ENCODE data around the gene CECR2.
"Not testable (repeated sequence)": the region's sequence is repeated elsewhere in the genome, so short reads cannot be mapped to it uniquely, and the experiment has no call there.

The CECR2 gene

DNA sequence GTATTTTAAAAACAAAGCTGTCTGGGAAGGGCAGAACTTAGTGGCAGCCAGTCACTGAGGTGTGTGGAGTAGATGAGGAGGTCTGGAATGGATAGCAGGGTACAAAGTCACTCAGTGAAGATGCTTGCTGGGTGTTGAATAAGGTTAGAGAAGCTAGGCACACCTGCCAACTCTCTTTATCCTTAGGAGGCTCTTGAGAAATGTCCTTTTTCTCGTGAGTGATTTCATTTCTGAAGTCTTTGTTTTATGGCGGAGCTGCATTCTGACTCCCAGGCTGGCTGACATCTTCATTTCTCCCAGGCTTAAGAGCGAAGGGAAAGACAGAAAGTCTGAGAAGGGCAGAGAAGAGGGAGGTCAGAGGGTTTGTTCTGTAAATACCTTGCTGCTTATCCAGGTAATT lies 31.0 kb downstream of the CECR2 start:
- in situ Hi-C loops (cut with MboI; ENCODE audit: low sequenced_read_pairs): loop anchor here (25.0 kb wide), 1 partner anchor 88 kb away; no protein-coding TSS in a partner anchor

DNA sequence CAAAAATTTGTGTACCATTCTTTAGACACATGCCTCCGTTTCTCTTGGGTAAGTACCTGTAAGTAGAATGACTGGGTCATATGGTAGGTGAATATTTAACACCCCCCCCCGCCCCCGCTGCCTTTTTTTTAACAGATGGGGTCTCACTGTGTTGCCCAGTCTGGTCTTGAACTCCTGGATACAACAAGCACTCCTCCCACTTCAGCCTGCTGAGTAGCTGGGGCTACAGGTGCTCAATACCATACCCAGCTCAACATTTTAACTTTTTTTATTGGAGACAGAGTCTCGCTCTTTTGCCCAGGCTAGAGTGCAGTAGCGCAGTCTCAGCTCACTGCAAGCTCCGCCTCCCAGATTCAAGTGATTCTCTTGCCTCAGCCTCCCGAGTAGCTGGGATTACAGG lies 32.5 kb downstream of the CECR2 start:
- in situ Hi-C loops (cut with MboI; ENCODE audit: low sequenced_read_pairs): loop anchor here (25.0 kb wide), 1 partner anchor 89 kb away; no protein-coding TSS in a partner anchor

DNA sequence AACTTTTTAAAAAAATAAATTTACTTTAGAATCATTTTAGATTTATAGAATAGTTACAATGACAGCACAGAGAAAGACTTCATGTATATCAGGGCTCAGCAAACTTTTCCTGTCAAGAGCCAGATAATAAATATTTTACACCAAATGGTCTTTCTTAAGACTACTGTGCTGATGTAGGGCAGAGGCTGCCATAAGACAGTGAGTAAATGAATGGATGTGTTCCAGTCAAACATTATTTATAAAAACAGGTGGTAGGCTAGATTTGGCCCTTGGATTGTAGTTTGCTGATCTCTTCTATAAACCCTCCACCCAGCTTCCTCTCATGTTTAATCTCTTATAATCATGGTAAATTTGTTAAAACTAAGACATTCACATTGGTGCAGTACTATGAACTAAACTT lies 33.0 kb downstream of the CECR2 start:
- in situ Hi-C loops (cut with MboI; ENCODE audit: low sequenced_read_pairs): loop anchor here (25.0 kb wide), 1 partner anchor 90 kb away; no protein-coding TSS in a partner anchor

DNA sequence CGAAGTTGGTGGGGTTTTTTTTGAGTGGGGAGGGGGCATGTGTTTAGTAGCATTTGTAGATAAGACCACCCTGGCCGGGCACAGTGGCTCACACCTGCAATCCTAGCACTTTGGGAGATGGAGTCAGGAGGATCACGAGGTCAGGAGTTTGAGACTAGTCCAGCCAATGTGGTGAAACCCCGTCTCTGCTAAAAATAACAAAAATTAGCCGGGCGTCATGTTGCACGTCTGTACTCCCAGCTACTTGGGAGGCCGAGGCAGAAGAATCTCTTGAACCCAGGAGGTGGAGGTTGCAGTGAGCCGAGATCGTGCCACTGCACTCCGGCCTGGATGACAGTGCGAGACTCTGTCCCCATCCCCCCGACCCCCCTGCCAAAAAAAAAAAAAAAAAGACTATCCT lies 34.6 kb downstream of the CECR2 start:
- in situ Hi-C loops (cut with MboI; ENCODE audit: low sequenced_read_pairs): loop anchor here (25.0 kb wide), 1 partner anchor 92 kb away; no protein-coding TSS in a partner anchor

DNA sequence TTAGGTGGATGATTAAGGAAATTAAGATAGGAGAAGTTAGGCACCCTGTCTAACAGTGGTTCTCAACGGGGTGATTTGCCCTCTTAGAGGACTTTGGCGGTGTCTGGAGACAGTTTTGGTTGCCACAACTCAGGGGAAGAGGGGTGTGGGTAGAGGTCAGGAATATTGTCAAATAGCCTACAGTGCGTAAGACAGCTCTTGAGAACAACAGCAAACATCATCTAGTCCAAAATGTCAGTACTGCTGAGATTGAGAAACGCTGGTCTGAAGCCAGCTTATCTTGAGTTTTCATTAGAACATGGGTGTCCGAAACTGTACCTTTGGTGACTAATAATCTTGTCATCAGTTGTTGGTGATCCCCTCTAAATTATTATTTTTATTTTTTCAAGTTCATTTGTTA lies 38.4 kb downstream of the CECR2 start:
- in situ Hi-C loops (cut with MboI; ENCODE audit: low sequenced_read_pairs): loop anchor here (25.0 kb wide), 1 partner anchor 95 kb away; no protein-coding TSS in a partner anchor

DNA sequence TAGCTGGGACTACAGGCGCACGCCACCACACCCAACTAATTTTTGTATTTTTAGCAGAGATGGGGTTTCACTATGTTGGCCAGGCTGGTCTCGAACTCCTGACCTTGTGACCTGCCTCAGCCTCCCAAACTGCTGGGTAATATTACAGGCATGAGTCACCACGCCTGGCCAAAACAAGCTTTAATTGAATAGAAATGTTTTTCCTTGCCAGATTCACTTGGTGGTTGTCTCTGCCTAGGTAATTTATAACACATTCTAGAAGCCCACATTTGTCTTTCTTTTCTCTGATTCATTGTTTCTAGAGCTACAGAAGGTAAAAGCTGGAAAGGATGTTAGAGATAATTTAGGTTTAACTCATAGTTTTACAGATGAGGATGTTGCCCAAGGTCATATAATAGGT lies 41.3 kb downstream of the CECR2 start:
- in situ Hi-C loops (cut with MboI; ENCODE audit: low sequenced_read_pairs): loop anchor here (25.0 kb wide), 1 partner anchor 98 kb away; no protein-coding TSS in a partner anchor

DNA sequence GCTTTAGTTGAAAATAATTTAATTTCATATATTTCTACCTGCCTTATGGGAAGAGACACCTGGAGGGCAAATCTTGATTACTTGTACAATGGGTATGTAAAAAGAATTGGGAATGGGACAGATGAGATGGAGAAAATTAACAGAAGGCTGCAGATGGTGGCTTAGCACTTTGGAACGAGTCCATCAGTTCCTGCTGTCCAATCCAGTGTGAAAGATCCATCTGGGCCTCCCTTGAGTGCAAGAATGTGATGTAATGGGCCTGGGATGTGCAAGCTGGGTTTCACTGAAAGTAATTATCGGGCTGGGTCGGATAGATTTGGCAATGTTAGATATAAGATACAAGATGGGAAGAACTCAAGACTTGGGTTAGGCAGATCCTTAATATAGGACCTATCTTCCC lies 42.0 kb downstream of the CECR2 start:
- in situ Hi-C loops (cut with MboI; ENCODE audit: low sequenced_read_pairs): loop anchor here (25.0 kb wide), 1 partner anchor 99 kb away; no protein-coding TSS in a partner anchor

DNA sequence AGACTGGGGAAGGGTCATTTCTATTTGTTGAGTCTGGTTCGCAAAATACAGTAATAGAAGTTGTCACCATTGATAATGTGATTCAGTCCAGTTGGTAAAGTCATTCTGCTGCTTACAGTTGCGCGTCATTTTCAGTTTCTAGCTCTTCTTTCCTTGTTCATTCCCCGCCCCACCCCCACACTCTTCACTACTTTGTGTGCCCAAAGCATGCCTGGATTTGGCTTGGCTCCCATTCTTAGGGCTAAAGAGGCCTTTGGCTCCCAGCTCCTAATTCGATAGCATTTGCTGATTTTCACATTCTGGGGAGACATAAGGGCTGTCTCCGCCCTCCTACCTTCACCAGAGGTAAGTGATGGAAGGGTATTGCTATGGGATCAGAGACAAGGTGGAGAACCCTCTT lies 43.0 kb downstream of the CECR2 start:
- in situ Hi-C loops (cut with MboI; ENCODE audit: low sequenced_read_pairs): loop anchor here (25.0 kb wide), 1 partner anchor 100 kb away; no protein-coding TSS in a partner anchor

DNA sequence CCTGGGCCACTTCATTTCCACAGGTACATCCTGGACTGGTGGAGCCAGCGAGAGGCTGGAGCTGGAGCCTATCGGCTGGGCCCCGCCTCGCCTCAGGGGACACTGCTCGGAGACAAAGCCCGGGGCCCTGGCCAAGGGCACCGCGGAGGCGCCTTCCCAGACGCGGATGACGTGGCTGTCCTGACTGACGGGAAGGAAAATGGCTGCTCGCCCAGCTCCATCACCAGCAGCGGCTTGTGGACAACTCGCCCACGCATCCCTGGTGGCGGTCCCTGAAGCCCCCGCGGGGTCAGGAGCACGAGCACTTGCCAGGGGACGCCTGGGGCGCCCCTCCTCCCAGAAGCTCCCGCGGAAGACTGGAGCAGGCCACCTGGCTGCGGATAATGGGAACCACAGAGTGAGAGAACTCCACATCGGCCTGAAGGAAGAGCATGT lies 49.6 kb downstream of the CECR2 start:
- in situ Hi-C loops (cut with MboI; ENCODE audit: low sequenced_read_pairs): loop anchor here (25.0 kb wide), 1 partner anchor 107 kb away; no protein-coding TSS in a partner anchor

DNA sequence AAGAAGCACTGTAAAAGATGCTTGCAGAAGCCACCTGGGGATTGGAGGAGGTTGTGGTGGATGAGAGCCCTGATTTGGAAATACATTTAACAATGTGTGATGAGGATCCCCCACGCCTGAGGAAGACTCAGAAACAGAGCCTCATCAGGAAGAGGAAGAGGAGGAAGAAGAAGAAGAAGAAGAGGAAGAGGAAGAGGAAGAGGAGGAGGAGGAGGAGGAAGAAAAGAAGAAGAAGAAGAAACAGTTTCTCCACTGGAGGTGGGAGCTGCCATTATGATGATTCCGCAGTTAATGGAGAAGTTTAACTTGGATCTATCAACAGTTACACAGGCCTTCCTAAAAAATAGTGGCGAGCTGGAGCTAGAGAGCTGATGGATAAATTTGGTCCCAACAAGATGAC lies 50.1 kb downstream of the CECR2 start:
- in situ Hi-C loops (cut with MboI; ENCODE audit: low sequenced_read_pairs): loop anchor here (25.0 kb wide), 1 partner anchor 107 kb away; no protein-coding TSS in a partner anchor

DNA sequence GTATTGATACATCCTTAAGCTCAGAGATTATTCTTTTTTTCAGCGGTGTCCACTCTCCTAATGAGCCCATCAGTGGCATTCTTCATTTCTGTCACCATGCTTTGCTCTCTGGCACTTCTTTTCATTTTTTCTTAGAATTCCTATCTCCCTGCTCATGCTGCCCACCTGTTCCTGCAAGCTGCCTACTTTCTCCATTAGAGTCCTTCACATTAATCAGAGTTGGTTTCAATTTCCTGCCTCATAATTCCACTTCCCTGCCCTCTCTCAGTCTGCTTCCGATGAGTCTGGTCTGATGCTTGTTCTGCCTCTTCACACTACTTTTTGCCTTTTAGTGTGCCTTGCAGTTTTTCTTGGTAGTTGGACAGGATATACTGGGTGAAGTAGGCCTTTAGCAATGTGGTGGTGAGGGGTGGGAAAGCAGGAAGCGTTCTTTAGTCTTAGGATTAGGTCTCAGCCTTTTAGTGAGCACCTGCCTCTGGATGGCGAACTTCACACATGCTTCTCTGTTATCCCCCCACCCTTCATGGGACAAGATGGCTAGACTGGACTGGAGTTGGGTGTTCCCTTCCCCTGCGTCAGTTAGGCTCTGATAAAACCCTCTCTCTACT lies 53.6 kb downstream of the CECR2 start:
- in situ Hi-C loops (cut with MboI; ENCODE audit: low sequenced_read_pairs): loop anchor here (25.0 kb wide), 1 partner anchor 111 kb away; no protein-coding TSS in a partner anchor

DNA sequence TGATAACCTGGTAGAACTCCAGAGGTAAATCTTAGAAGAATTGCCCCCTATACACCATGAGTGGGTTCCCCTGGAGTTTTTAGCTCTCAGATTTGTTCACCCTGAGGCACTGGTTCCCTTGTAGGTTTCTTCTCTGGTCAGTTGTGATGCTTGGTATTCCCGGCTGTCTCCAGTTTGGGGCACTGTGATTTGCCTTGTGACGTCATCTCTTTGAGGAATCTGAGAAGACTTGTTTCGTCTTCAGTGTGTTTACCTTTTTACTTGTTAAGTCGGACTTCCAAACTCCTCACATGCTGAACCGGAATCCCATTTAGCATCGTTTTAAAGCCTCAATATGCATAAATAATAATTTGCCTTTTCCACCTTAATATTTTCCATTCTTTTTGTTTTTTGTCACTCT lies 54.4 kb downstream of the CECR2 start:
- in situ Hi-C loops (cut with MboI; ENCODE audit: low sequenced_read_pairs): loop anchor here (25.0 kb wide), 1 partner anchor 111 kb away; no protein-coding TSS in a partner anchor

DNA sequence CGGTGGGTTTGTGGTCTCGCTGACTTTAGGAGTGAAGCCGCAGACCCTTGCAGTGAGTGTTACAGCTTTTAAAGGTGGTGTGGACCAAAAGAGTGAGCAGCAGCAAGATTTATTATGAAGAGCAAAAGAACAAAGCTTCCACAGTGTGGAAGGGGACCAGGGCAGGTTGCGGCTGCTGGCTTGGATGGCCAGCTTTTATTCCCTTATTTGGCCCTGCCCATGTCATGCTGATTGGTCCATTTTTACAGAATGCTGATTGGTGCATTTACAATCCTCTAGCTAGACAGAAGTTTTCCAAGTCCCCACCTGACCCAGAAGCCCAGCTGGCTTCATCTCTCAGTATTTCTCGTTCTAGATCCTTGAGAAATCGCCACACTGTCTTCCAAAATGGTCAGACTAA lies 58.3 kb downstream of the CECR2 start:
- in situ Hi-C loops (cut with MboI; ENCODE audit: low sequenced_read_pairs): not testable (repeated sequence)

DNA sequence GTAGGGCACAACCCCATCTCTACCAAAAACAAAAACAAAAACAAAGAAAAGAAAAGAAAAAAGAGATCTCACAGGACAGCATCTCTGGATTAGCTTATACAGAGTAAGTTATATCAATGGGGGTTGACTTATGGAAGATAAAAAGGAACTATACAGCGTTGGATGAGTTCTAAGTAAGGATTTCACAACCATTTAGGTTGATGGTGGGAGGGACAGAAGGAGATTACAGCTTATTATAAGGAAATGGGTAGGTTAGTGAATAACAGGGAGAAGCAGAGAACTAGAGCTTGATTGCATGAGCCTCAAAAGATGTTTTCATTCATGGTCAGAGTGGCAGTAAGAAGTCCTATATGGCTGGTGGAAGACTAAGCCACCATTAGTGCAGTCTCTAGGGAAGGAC lies 60.3 kb downstream of the CECR2 start:
- in situ Hi-C loops (cut with MboI; ENCODE audit: low sequenced_read_pairs): no loop called here

DNA sequence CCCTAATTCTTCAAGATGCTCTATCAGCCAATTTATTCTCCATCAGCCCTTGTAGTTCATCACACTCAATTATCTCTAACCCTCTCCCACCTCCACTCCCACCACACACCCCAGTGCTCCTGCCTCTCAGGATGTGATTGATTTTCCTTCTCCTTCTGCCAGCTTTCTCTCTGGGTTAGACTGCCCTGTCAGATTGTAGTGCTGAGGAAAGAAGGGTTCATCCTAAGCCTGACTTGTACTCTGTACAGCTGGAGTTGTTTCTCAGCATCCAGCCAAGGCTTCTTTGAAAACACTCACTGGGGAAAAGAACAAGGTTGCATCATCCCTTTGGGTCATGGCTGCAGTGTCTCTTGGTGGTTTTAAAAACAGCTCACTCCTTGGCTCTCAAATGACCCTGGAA lies 61.2 kb downstream of the CECR2 start:
- in situ Hi-C loops (cut with MboI; ENCODE audit: low sequenced_read_pairs): no loop called here

DNA sequence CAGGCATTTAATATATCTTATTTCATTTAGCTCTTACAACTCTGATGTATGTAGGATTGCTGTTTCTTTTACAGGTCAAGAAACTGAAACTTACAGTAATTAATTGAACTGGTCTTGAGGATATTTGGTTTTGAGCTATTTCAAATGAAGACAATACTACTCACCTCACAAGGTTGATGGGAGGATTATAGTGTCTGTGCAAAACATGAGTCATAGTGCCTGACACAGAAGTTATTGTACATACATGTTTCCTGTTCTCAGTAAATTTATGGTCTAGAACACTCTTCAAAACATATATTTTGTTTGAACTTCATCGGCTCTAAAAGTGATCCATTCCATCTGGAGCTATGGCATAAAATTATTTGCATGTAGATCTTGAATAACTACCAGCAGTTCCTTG lies 61.9 kb downstream of the CECR2 start:
- in situ Hi-C loops (cut with MboI; ENCODE audit: low sequenced_read_pairs): no loop called here

DNA sequence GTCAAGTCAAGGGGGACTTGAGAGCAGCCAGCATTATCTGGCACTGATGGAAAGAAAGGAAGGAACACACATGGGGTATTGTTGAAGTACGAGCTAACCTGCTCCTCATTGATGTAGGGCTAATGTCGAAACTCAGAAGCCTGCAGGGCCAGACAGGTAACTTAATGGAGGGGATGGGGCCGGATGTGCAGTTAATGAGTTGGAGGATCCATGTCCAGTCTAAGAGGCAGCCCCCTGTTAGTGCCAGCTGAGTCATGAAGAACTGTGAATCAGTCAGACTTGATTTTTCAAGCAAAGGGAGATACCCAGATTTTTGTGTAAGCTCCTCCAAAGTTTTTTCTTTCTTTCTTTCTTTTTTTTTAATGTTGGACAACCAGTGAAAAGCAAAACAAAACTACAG lies 65.6 kb downstream of the CECR2 start:
- in situ Hi-C loops (cut with MboI; ENCODE audit: low sequenced_read_pairs): no loop called here

DNA sequence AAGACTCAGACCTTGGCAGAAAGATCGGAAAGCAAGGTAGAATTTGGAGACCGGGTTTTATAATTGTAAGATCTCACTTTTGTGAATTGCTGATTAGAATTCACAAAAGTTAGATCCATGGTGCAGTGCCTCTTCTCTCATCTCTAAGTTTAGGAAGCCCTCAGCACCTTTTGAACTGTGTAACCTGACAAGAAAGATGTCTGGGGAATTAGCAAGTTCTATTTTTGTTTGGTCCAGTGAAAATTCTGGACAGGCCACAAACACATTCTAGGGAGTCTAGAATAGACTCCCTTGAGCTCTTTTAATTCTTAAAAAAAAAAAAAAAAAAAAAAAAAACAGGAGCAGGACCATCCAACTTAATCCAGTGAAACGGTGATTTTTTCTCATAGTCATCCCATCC lies 66.1 kb downstream of the CECR2 start:
- in situ Hi-C loops (cut with MboI; ENCODE audit: low sequenced_read_pairs): no loop called here

DNA sequence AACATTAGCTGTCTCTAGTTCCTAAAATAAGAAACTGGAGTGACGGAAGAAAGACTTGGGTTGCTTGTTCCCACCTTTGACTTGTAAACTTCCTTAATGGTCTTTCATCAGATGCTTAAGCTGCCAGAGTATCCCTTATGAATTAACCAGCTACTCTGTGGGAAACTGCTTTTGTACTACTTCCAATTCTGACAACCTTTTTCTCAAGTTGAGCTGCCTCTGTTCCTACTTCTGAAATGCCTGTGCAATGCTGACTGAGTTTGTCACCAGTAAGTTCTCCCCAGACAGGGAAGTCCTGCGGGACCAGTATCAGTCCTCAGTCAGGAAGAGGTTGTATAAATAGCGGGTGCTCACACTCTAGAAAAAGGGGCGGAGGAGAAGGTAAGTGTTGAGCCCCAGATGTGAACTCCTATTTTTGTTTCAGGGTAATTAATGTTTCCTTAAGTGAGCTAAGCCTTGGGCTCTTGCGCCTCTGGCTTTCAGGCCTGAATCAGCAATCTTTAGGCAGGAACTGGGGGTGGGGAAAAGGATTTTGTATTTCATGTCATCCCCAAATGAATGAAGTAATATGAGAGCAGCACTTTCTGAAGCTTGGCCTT lies 67.2 kb downstream of the CECR2 start:
- in situ Hi-C loops (cut with MboI; ENCODE audit: low sequenced_read_pairs): no loop called here

DNA sequence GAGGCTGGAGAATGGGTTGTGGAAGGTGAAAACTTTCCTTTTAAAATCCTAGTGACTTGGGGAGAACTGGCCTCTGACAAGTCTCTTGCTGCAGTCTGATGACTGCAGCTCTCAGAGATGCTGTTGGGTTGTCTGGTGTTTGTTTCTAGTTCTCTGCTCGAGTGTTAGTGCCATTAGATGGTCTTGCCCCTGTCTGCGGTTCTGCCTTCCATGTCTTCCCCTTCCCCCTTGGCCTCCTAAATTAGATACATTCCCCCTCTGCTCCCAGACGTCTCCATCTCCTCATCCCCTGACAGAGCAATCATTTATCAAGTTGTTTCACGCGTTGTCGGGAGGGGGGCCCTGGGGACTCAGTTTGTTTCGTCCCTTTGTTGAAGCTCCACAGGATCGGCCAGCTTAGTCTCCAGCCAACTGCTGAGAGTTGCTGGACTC lies 67.7 kb downstream of the CECR2 start:
- in situ Hi-C loops (cut with MboI; ENCODE audit: low sequenced_read_pairs): no loop called here

DNA sequence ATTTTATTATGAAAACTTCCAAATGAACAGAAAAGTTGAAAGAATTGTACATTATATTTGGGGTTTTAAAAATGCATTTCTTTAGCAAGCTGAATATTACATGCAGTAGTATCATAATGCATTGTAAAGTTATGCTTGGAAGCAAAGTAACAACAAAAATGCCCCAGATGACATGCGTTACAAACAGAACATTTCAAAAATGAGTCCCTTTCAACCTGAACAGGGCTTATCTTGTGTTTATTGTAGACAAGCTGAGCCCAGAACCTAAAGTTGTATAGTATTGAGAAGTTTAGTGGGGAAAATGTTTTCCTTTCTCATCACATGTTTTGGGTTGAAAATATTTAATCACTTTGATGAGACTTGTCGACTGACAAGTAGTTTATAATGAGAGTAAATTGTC lies 68.8 kb downstream of the CECR2 start:
- in situ Hi-C loops (cut with MboI; ENCODE audit: low sequenced_read_pairs): no loop called here

DNA sequence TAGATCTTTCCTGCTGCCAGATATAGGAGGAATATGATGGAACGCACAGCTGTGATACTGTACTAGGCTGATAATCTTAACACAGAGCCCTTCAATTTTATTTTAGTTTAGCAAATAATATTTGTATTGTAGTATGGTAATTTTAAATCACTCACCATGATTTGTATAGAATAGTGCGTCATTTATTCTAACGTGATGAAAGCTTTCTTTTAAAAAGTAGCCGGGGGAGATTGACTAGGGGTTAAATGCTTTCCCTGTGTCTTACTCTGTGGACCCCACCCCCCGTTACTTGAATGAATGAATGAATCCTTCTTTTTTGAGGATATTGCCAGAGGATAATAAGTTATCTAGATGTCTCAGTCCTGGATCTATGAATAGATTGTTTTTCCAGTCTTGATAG lies 72.1 kb downstream of the CECR2 start:
- in situ Hi-C loops (cut with MboI; ENCODE audit: low sequenced_read_pairs): no loop called here

All from HL-60/S4 treated with retinoic acid at 250 ng/mL for 4 days and 3 days (cell line).